DMS114 treated with DMSO at 0.1 percent for 48 hours (cell line): ENCODE results near the gene SCAND1.

Source experiments
- DNase-seq: peaks from one replicate; lab custom pipeline; 2025; ENCODE audit not compliant: unreplicated experiment; lab: John Stamatoyannopoulos, UW

SCAND1 gene

DNA sequence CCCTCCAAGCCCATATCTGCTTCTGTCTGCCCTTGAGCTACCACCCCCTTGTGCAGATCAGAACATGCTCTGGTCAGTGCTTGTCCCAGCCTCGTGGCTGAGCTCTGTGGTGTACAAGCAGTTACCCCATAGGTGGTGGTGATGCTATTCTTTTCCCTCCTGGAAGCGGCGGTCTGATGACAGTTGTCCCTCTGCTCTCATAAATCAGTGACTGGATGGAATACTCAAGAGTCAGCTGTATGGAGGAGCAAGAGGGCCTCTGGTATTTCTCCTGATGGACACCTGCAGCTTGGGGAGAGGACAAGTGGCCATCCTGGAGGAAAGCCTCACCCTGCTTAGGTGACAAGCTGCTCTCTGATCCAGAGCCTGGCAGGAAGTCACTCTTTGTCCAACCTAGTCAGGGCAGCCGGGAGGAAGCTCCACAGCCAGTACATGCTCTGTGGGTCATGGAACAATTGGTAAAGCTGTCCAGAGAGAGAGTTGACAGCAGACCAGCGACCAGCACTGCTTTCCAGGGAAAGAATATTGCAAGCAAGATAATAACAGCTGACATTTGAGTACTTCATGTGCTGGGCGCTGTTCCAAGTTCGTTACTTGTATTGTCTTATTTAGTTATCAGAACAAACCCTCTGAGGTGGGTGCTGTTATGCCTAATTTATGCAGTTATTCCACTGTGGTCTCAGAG is 47.1 kb downstream of the SCAND1 start:
- no peak for DNase-seq

GRCh38 chr20:35904982-35905663 is 49.2 kb downstream of the SCAND1 start:
- DNase-seq, result no peak

GRCh38 chr20:35903843-35904242 is 50.5 kb downstream of the SCAND1 start:
- DNase-seq, result no peak
